AML-193 (cell line): ENCODE results near the gene PRKRIP1.
"Not testable (repeated sequence)": the region's sequence is repeated elsewhere in the genome, so short reads cannot be mapped to it uniquely, and the experiment has no call there.

Experiments
- DNase-seq, 2 experiments: peaks; one replicate each; lab custom pipeline; 2025; lab: John Stamatoyannopoulos, UW

The PRKRIP1 gene

GRCh38 chr7:102404005-102404861 is 8.1 kb downstream of the PRKRIP1 start:
- DNase-seq, result peak; percentile 88 to 89

- DNase-seq, result not testable (repeated sequence)
Measured at GRCh38 chr7:102404862-102405188, 8.7 kb downstream of the PRKRIP1 start.

GRCh38 chr7:102407910-102408309 is 11.7 kb downstream of the PRKRIP1 start:
- no peak for DNase-seq

DNA sequence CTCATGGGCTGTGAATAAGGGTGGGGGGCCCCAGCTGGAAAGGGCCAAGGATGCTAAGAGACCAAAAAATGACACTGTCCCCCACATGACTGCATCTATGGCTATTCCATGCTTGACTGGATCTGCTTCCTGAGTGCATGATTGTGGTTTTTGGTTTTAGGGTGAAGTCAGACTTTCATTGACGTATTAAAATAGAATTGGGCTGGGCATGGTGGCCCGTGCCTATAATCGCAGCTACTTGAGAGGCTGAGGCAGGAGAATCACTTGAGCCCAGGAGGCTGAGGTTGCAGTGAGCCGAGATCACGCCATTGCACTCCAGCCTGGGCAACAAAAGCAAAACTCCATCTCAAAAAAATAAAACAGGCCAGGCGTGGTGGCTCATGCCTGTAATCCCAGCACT is 12.4 kb downstream of the PRKRIP1 start:
- not testable (repeated sequence) for DNase-seq

DNA sequence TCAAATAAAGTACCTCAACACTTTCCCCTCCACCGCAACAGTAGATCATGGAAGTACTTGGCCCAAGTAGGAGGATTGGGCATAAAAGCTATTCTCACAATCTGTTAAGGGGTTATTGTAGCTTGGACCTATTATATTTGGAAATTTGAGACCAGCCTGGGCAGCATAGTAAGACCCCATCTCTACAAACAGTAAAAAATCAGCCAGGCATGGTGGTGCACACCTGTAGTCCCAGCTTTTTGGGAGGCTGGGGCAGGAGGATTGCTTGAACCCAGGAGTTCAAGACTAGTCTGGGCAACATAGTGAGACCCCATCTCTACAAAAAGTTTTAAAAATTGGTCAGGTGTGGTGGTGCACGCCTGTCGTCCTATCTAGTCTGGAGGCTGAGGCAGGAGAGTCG is 13.2 kb downstream of the PRKRIP1 start:
- DNase-seq, result no peak

GRCh38 chr7:102410123-102410522 is 14.0 kb downstream of the PRKRIP1 start:
- DNase-seq, result no peak

GRCh38 chr7:102410918-102411317 is 14.8 kb downstream of the PRKRIP1 start:
- no peak for DNase-seq

DNA sequence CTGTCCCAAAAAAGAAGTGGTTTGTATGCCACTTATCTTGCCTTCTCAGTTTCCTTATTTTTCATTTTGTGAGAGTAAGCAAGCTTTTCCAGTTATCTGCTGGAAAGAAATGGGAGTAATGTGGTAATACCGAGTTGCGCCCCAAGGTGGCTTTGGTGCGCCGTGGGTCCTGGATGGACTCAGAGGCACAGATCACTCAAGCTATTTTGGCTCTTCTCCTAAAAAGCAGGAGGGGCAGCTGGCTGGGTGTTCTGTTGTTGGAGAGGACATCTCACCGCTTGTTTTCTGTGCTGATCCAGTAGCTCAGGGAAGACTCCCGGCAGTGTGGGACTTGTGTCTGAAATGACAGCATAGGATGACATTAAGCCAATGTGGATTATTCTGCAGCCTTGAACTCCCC is 16.4 kb downstream of the PRKRIP1 start:
- peak in 1 of 2 experiments; percentile 7 for DNase-seq

- DNase-seq, result no peak
Measured at GRCh38 chr7:102413091-102413490, 16.9 kb downstream of the PRKRIP1 start.

- DNase-seq, result no peak
Measured at GRCh38 chr7:102413611-102414010, 17.4 kb downstream of the PRKRIP1 start.

DNA sequence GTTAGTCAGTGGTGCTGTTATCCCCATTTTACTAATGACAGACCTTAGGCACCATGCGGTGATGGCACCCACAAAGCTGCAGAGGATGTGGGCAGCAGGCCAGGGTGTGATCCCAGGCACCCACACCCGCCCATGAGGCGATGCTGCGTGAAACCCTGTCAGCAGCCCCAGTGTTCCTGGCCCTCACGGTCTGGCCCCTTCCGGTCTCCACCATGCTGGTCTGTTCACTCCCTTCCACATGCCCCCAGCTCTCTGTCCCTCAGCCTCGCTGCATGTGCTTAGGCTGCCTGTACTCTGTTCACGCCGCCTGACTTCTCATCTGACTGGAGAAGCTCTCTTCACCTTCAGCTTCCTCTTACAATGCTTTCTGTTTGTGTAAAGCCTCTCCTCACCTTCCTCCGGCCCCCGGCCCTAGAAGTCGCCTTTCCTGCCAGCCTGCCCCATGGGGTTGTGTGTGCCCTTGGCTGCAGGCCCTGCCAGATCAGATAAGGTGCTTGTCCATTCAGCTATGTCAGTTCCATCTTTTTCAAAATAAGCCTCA is 19.6 kb downstream of the PRKRIP1 start:
- no peak for DNase-seq

DNA sequence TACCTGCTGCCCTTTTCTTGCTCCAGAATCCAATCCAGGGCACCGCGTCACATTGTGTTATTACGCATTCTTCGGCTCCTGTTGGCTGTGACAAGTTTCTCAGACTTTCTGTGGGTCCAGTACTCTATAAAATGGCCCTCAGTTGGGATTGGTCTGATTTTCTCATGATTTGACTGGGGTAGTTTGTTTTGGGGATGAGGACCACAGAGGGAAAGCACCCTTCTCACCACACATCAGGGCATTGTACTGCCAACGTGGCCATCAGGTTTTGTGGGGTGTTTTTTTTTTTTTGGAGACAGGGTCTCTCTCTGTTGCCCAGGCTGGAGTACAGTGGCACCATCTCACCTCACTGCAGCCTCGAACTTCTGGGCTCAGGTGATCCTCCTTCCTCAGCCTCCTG is 20.2 kb downstream of the PRKRIP1 start:
- no peak for DNase-seq

DNA sequence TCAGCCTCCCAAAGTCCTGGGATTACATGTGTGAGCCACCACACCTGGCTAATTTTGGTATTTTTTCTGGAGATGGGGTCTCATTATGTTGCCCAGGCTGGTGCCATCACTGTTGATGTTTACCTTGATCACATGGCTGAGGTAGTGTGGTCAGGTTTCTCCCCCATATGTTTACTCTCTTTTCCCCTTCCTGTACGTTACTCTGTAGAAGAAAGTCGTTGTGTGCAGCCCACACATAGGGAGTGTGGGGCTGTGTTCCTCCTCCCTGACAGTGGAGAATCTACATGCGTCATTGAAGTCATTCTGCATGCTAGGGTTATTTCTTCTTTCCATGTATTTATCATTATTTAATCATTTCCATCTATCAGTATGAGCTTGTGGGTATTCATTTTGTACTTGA is 20.9 kb downstream of the PRKRIP1 start:
- no peak for DNase-seq

GRCh38 chr7:102418592-102418991 is 22.4 kb downstream of the PRKRIP1 start:
- no peak for DNase-seq

GRCh38 chr7:102421706-102422240 is 25.6 kb downstream of the PRKRIP1 start:
- no peak for DNase-seq

DNA sequence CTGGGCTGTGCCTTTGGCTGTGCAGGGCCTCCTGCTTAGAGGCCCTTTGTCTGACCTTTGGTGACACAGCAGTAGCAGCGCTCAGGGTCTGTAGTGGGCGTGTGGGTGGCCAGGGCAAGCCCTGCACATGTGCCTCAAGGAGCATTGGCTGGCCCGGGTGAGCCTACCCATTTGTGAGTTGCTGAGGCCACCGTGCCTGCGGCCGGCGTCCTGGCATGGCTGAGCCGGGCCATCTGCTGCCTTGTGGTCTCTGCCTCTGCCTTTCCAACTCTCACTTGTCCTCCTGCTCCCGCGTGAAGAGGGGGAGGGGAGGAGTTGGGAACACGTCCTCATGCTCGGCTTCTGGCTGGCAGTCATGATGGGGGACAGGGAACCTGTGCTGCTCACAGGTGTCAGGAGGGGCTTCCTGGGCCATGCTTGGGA is 28.0 kb downstream of the PRKRIP1 start:
- no peak for DNase-seq

DNA sequence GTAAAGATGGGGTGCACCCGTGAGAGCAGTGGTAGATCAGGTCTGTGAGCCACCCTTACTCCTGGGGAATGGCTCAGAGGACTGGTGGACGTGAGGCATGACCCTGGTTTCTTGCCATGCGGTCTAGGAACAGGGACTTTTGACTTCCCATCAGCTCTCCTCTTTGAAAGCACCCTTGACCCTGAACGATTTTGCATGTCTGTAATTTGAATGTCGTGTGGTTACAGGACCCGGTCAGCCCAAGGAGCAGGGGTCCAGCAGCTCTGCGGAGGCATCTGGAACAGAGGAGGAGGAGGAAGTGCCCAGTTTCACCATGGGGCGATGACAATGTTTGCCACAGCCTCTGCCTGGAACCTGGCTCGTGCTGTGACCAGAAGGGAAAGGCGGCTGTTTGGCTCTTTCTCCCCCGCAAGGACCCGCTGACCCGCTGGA is 28.6 kb downstream of the PRKRIP1 start:
- no peak for DNase-seq

- no peak for DNase-seq
Measured at GRCh38 chr7:102425639-102426267, 29.6 kb downstream of the PRKRIP1 start.

DNA sequence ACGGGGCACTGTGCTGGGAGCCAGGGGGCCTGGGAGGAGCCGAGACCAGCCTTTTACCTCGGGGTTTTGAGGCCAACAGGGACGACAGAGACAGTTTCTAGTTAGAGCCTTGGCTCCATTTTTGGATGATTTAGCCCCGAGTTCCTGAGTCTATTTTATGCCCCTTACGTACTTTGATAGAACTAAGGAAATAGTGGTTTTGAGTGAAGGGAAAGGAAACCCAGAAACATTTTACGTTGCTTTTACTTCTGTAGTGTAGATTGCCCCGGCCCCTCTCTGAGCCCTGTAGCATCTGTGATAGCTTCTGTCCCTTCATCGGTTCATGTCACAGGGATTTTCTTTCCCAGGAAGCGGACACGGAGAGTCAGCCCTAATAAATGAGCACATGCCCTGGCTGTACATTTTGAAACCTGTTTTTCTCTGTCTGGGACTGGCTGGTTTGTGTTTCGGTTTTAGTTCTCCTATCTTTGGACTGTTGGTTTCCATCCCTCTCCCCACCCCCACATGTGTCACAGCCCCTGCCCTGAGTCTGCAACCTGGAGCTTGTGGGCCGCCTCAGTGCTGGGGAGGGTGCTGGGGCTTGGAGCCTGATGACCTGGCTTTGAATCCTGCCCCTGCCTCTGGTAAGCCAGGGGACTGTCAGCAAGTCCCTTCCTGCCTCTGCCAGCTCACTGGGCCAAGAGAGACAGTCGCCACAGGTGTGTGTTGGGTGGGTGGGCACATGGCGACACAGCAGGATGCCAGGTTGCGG is 30.3 kb downstream of the PRKRIP1 start:
- DNase-seq, result no peak

DNA sequence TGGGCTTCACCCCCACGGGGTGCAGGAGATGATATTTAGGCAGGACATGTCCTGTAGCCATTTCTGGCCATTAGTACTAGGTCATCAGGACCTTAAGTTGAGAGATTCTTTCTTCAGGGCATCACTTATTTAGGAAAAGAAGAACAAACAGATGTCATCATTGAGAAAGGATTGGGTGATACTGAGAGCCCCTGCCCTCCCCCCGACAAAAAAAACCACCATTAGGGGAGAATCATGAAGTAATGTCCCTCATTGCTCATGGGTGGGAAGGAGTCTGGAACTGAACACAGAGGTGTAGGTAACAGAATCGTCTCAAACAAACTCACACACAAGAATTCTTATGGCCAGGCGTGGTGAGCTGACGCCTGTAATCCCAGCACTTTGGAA is 30.8 kb downstream of the PRKRIP1 start:
- DNase-seq, result no peak

DNA sequence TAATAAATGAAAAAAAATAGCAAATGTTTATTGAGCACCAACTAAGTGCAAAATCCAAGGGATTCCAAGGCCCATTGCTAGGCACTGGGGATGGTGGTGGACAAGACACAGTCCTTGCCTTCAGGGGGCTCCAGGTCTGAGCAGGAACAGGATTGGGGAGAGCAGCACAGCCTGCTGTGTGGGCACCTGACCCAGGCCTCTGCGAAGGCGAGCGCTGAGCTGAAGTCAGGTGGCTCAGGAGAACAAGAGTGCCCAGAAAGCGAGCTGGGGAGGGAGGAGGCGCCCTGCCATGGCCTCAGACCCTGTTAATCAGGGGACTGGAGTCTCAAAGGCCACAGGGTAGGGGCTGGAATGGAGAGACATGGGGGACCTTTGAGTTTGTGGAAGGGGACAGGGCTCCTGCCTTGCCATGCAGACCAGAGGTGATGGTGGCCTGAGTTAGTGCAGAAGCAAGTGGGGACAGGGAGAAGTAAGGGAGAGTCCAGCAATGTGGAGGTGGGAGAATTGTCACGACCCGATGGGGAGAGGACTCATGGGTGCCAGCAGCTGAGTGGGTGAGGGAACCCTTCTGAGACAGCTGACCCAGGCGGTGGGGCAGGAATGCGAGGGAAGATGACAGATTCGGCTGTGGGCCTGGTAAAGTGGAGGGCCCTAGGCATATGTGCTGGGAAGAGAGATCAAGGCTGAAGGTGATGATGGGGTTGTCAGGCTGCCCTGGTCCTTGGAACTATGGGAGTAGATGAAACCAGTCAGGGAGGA is 33.2 kb downstream of the PRKRIP1 start:
- DNase-seq, result no peak
